ENCODE measurements around the gene WRAP53. TPM values are rescaled to one million over a fixed set of nuclear protein-coding genes. Genes with fewer than 3 reads are reported as not detected.

The WRAP53 gene
- total RNA-seq, 1 experiment from 2014 or later = 22.6 TPM

DNA sequence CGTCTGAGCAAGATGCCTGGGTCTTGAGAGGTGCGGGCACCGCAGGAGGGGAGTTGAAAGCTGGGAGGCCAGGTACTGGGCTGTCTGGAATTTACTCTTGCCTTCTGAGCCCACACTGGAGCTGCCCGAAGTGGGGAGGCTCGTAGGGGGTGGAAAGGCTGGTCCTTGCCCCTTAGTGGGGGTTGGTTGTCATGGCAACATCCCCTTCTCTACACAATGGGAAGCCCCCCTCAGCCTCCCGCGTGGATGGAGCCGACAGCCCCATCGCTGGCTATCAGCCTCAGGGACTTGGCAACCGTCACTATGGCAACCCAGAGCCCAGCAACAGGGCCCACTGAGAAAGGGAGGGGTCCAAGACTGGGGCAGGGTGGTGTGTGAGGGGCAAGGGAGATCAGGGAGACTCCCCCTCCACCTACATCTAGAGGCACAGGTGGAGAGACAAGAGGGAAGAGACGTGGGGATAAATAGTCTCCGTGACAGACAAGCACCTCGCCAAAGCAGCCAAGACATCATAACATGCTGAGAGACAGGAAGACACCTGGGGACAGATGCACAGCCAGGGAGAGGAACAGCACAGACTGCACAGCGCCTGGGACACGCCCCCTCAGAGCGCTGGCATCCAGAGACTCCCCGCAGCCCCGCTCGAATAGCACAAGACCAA is 24.0 kb downstream of the WRAP53 start:
- ChIA-PET POLR2A (ENCODE audit: unreplicated experiment) (no interaction called here), CTCF (no interaction called here)
- no peaks in the 10 kb centered on the region for H3K27me3 ChIP-seq (ENCODE audit: low read length)
- ATAC-seq (no peak), DNase-seq (no peak)
- H3K9ac ChIP-seq (ENCODE audit: low read length) = no peak overlapping the region
- H4K20me1 ChIP-seq (ENCODE audit: low read length) = no peaks in the 10 kb centered on the region
- H3K9me3 ChIP-seq (ENCODE audit: low read length) = no peaks in the 10 kb centered on the region
- H3K4me3 ChIP-seq (ENCODE audit: low read length) = no peak overlapping the region
- H3K4me2 ChIP-seq (ENCODE audit: low read length) = no peak overlapping the region
- intact Hi-C loops (cut with micrococcal nuclease) = no loop called here
- H3F3A ChIP-seq (ENCODE audit: low read length, unreplicated experiment) = no peaks in the 10 kb centered on the region
- TF ChIP-seq EZH2phosphoT487 (IDR thresholded peaks at IDR 0.05; ENCODE audit: borderline replicate concordance, low read length) (no peak), EZH2 (IDR thresholded peaks at IDR 0.05; ENCODE audit: low read length, unreplicated experiment) (no peak)
- TF ChIP-seq, protein P1, sequence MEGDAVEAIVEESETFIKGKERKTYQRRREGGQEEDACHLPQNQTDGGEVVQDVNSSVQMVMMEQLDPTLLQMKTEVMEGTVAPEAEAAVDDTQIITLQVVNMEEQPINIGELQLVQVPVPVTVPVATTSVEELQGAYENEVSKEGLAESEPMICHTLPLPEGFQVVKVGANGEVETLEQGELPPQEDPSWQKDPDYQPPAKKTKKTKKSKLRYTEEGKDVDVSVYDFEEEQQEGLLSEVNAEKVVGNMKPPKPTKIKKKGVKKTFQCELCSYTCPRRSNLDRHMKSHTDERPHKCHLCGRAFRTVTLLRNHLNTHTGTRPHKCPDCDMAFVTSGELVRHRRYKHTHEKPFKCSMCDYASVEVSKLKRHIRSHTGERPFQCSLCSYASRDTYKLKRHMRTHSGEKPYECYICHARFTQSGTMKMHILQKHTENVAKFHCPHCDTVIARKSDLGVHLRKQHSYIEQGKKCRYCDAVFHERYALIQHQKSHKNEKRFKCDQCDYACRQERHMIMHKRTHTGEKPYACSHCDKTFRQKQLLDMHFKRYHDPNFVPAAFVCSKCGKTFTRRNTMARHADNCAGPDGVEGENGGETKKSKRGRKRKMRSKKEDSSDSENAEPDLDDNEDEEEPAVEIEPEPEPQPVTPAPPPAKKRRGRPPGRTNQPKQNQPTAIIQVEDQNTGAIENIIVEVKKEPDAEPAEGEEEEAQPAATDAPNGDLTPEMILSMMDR (conservative IDR thresholded peaks at IDR 0.05; ENCODE audit: low read depth, low read length) = no peak
- H3K27ac ChIP-seq (ENCODE audit: low read length) = no peak overlapping the region
- H3K36me3 ChIP-seq (ENCODE audit: low read depth, low read length) = no peaks in the 10 kb centered on the region
- H3K4me1 ChIP-seq (ENCODE audit: insufficient read depth, low read length) = peaks cover 7% of the 10 kb centered on the region
- BruUV-seq (replicated peaks) = no TSS peak
- H3K79me2 ChIP-seq (ENCODE audit: low read length) = no peaks in the 10 kb centered on the region
- H2AFZ ChIP-seq (ENCODE audit: low read length) = no peak overlapping the region
- H3K9me2 ChIP-seq (replicated peaks; ENCODE audit: low read length) = no peaks in the 10 kb centered on the region

DNA sequence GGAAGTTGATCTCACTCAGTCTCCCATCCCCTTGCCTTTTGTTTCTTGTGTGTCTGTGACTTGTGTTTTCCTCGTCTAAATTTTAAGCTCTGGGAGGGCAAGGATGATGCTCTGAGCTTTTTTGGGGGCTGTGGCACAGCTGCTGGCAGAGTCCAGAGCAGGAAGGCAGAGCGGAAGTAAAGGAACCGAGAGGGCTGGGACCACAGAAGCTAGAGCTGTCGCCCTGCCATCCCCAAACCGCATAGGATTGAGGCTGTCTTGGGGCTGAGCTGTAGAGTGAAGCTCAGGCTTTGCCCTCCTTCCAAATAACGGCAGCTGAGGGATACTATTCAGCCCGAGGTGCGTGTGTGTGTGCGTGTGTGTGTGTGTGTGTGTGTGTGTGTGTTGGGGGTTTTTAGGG is 25.5 kb downstream of the WRAP53 start:
- peaks cover 7% of the 10 kb centered on the region for H3K4me1 ChIP-seq (ENCODE audit: insufficient read depth, low read length)
- ChIA-PET CTCF (no interaction called here), POLR2A (ENCODE audit: unreplicated experiment) (interaction anchor here (0.6 kb wide), 1 partner anchor 140 kb away, joined by 4 read pairs; no protein-coding TSS in a partner anchor)
- H3K27ac ChIP-seq (ENCODE audit: low read length) = no peak overlapping the region
- no peak overlapping the region for H2AFZ ChIP-seq (ENCODE audit: low read length)
- no TSS peak for BruUV-seq (replicated peaks)
- H3K4me3 ChIP-seq (ENCODE audit: low read length) = no peak overlapping the region
- H3K36me3 ChIP-seq (ENCODE audit: low read depth, low read length) = no peaks in the 10 kb centered on the region
- no peaks in the 10 kb centered on the region for H3K9me3 ChIP-seq (ENCODE audit: low read length)
- H3K9me2 ChIP-seq (replicated peaks; ENCODE audit: low read length) = no peaks in the 10 kb centered on the region
- TF ChIP-seq EZH2 (IDR thresholded peaks at IDR 0.05; ENCODE audit: low read length, unreplicated experiment) = no peak
- TF ChIP-seq, protein P1 (conservative IDR thresholded peaks at IDR 0.05; ENCODE audit: low read depth, low read length) = no peak
- no peak for TF ChIP-seq EZH2phosphoT487 (IDR thresholded peaks at IDR 0.05; ENCODE audit: borderline replicate concordance, low read length)
- no peak overlapping the region for H3K4me2 ChIP-seq (ENCODE audit: low read length)
- no peak overlapping the region for H3K9ac ChIP-seq (ENCODE audit: low read length)
- no peaks in the 10 kb centered on the region for H3K27me3 ChIP-seq (ENCODE audit: low read length)
- H4K20me1 ChIP-seq (ENCODE audit: low read length) = no peaks in the 10 kb centered on the region
- no peaks in the 10 kb centered on the region for H3F3A ChIP-seq (ENCODE audit: low read length, unreplicated experiment)
- no peaks in the 10 kb centered on the region for H3K79me2 ChIP-seq (ENCODE audit: low read length)
- DNase-seq (no peak), ATAC-seq (no peak)
- intact Hi-C loops (cut with micrococcal nuclease) = no loop called here

DNA sequence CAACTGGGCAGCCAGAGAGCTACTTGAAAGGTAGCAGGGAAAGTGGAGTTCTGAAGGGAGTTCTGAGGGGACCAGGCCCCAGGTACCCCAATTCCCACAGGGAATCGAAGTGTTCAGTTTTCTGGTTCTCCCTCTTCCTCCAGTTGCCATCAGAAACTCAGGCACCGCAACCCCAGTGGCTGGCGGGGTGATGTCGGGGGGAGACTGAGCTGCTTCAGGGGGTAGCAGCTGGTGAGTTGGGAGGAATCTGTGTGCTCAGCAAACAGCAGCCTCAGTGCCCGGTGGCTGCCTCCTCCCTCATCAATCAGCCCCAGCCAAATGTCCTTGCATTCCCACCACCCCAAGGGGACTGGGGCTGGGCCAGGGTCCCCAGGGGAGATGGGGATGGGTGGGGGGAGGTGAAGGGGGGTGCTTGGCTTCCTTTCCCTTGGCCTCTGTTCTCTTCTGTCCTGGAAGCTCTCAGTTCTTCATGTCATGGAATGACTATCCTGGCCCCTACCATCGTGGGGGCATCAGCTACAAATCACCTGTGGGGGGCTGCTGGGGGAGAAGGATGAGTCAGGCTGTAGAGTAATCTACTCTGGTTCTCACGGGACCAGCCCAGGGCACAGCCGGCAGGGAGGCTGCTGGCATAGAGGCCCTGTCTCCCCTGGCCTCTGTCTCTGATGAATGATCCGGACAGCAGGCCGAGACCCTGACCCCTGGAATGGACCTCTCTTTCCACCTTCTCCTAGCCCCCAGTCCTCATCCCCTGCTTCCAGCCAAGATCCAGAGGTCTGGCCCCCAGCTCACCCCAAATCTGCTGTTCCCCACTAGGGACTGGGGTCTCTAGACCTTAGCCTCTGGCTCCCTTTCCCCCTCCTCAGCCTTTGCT is 26.7 kb downstream of the WRAP53 start:
- Histone ChIP-seq H3K27me3 (ENCODE audit: low read length) (no peaks in the 10 kb centered on the region), H4K20me1 (ENCODE audit: low read length) (no peaks in the 10 kb centered on the region), H3K9me2 (replicated peaks; ENCODE audit: low read length) (no peaks in the 10 kb centered on the region), H3K4me1 (ENCODE audit: insufficient read depth, low read length) (peaks cover 7% of the 10 kb centered on the region), H3K4me3 (ENCODE audit: low read length) (no peak overlapping the region), H3F3A (ENCODE audit: low read length, unreplicated experiment) (no peaks in the 10 kb centered on the region), H3K4me2 (ENCODE audit: low read length) (no peak overlapping the region), H3K36me3 (ENCODE audit: low read depth, low read length) (no peaks in the 10 kb centered on the region), H3K79me2 (ENCODE audit: low read length) (no peaks in the 10 kb centered on the region), H2AFZ (ENCODE audit: low read length) (no peak overlapping the region), H3K9ac (ENCODE audit: low read length) (no peak overlapping the region), H3K9me3 (ENCODE audit: low read length) (no peaks in the 10 kb centered on the region), H3K27ac (ENCODE audit: low read length) (no peak overlapping the region)
- intact Hi-C loops (cut with micrococcal nuclease) = no loop called here
- TF ChIP-seq EZH2 (IDR thresholded peaks at IDR 0.05; ENCODE audit: low read length, unreplicated experiment) (no peak), EZH2phosphoT487 (IDR thresholded peaks at IDR 0.05; ENCODE audit: borderline replicate concordance, low read length) (no peak)
- TF ChIP-seq, protein P1 (conservative IDR thresholded peaks at IDR 0.05; ENCODE audit: low read depth, low read length) = no peak
- no TSS peak for BruUV-seq (replicated peaks)
- POLR2A ChIA-PET (ENCODE audit: unreplicated experiment) = no interaction called here
- DNase-seq (no peak), ATAC-seq (no peak)
- CTCF ChIA-PET = no interaction called here

Measured in PC-3 (cell line).